ENCODE measurements around the gene FEZ2. TPM values are rescaled to one million over a fixed set of nuclear protein-coding genes. Genes with fewer than 3 reads are reported as not detected.
A peak's percentile ranks its signal among the peaks of the same experiment; 100 is the strongest.

Gene FEZ2
- total RNA-seq, 1 experiment from 2014 or later: 51.1 TPM

- no peaks in the 10 kb centered on the region for H3K9me3 ChIP-seq (ENCODE audit: control insufficient read depth, insufficient read depth, low read depth, low read length)
- TF ChIP-seq REST (IDR thresholded peaks at IDR 0.05; ENCODE audit: insufficient read depth in 1 of 2, low read depth in 2 of 2, low read length in 1 of 2) (no peak), SIN3A (IDR thresholded peaks at IDR 0.05; ENCODE audit: borderline replicate concordance, insufficient read depth, low read depth, low read length) (no peak), CTCF (IDR thresholded peaks at IDR 0.05) (no peak), POLR2AphosphoS5 (IDR thresholded peaks at IDR 0.05; ENCODE audit: low read depth, low read length) (no peak), TCF7L2 (IDR thresholded peaks at IDR 0.05; ENCODE audit: low read depth, low read length) (no peak)
- H3K27ac ChIP-seq (ENCODE audit: low read length): no peak overlapping the region
- H3K4me3 ChIP-seq (ENCODE audit: low read depth in 2 of 2, low read length in 2 of 2): no peak overlapping the region
- intact Hi-C loops (cut with micrococcal nuclease; ENCODE audit: unreplicated experiment) (no loop called here), in situ Hi-C loops (cut with HindIII; ENCODE audit: low pct_unique_long_range_greater_than_20kb, low sequenced_read_pairs) (no loop called here)
- no TSS peak for BruUV-seq (replicated peaks)
- H3K36me3 ChIP-seq (ENCODE audit: control insufficient read depth, insufficient read depth, low read length): no peaks in the 10 kb centered on the region
- ATAC-seq: peak; percentile 94
- no peaks in the 10 kb centered on the region for H3K27me3 ChIP-seq (ENCODE audit: control insufficient read depth, insufficient read depth, low read length)
- H3K4me1 ChIP-seq (ENCODE audit: control insufficient read depth, insufficient read depth, low read length): no peaks in the 10 kb centered on the region
- DNase-seq (ENCODE audit: low read depth, low spot score): peak; percentile 35
- ChIA-PET POLR2A (interaction anchor here (0.6 kb wide), 1 partner anchor 230 kb away, joined by 3 read pairs; no protein-coding TSS in a partner anchor), CTCF (no interaction called here)
Measured at GRCh38 chr2:36618381-36618780, 20.4 kb upstream of the FEZ2 start.

GRCh38 chr2:36616947-36617346 is 19.0 kb upstream of the FEZ2 start:
- BruUV-seq (replicated peaks): no TSS peak
- Histone ChIP-seq H3K9me3 (ENCODE audit: control insufficient read depth, insufficient read depth, low read depth, low read length) (no peaks in the 10 kb centered on the region), H3K27me3 (ENCODE audit: control insufficient read depth, insufficient read depth, low read length) (no peaks in the 10 kb centered on the region), H3K36me3 (ENCODE audit: control insufficient read depth, insufficient read depth, low read length) (no peaks in the 10 kb centered on the region), H3K27ac (ENCODE audit: low read length) (no peak overlapping the region), H3K4me3 (ENCODE audit: low read depth in 2 of 2, low read length in 2 of 2) (no peak overlapping the region), H3K4me1 (ENCODE audit: control insufficient read depth, insufficient read depth, low read length) (no peaks in the 10 kb centered on the region)
- in situ Hi-C loops (cut with HindIII; ENCODE audit: low pct_unique_long_range_greater_than_20kb, low sequenced_read_pairs): no loop called here
- intact Hi-C loops (cut with micrococcal nuclease; ENCODE audit: unreplicated experiment): no loop called here
- CTCF ChIA-PET: no interaction called here
- DNase-seq (ENCODE audit: low read depth, low spot score) (no peak), ATAC-seq (no peak)
- POLR2A ChIA-PET: no interaction called here
- TF ChIP-seq POLR2AphosphoS5 (IDR thresholded peaks at IDR 0.05; ENCODE audit: low read depth, low read length): no peak
- no peak for TF ChIP-seq CTCF (IDR thresholded peaks at IDR 0.05)
- TF ChIP-seq REST (IDR thresholded peaks at IDR 0.05; ENCODE audit: insufficient read depth in 1 of 2, low read depth in 2 of 2, low read length in 1 of 2): no peak
- no peak for TF ChIP-seq TCF7L2 (IDR thresholded peaks at IDR 0.05; ENCODE audit: low read depth, low read length)
- TF ChIP-seq SIN3A (IDR thresholded peaks at IDR 0.05; ENCODE audit: borderline replicate concordance, insufficient read depth, low read depth, low read length): no peak

All from Panc1 (cell line).